HG03439 (cell line): ENCODE results near the gene ZFP92.

Experiments used
- ATAC-seq: cut with Tn5 transposase; IDR thresholded peaks from one replicate; pipeline ENCODE4 v1.9.1; 2021; ENCODE audit warnings: mild to moderate bottlenecking, moderate library complexity; ENCODE audit not compliant: unreplicated experiment

ZFP92 gene

GRCh38 chrX:153407736-153408135 is 3.5 kb upstream of the ZFP92 start:
- ATAC-seq = no peak

- no peak for ATAC-seq
Observed at GRCh38 chrX:153408221-153408721, 3.0 kb upstream of the ZFP92 start.

- ATAC-seq = no peak
Observed at GRCh38 chrX:153408871-153409351, 2.4 kb upstream of the ZFP92 start.

GRCh38 chrX:153409414-153410101 is 1.7 kb upstream of the ZFP92 start:
- ATAC-seq = no peak

- no peak for ATAC-seq
Observed at GRCh38 chrX:153410373-153410772, 899 bp upstream of the ZFP92 start.

- ATAC-seq = no peak
Observed at GRCh38 chrX:153410888-153411254, 401 bp upstream of the ZFP92 start.

GRCh38 chrX:153411988-153412574 is 809 bp downstream of the ZFP92 start:
- ATAC-seq = no peak

GRCh38 chrX:153412746-153413720 is 1.8 kb downstream of the ZFP92 start:
- ATAC-seq = no peak

- ATAC-seq = no peak
Observed at GRCh38 chrX:153413731-153414130, 2.5 kb downstream of the ZFP92 start.

- ATAC-seq = no peak
Observed at GRCh38 chrX:153414856-153415510, 3.7 kb downstream of the ZFP92 start.

GRCh38 chrX:153416781-153417450 is 5.6 kb downstream of the ZFP92 start:
- ATAC-seq = no peak

GRCh38 chrX:153417637-153418036 is 6.4 kb downstream of the ZFP92 start:
- no peak for ATAC-seq

- ATAC-seq = no peak
Observed at GRCh38 chrX:153420851-153421599, 9.8 kb downstream of the ZFP92 start.

GRCh38 chrX:153421856-153422255 is 10.6 kb downstream of the ZFP92 start:
- ATAC-seq = no peak

- ATAC-seq = no peak
Observed at GRCh38 chrX:153423652-153424051, 12.4 kb downstream of the ZFP92 start.

- ATAC-seq = no peak
Observed at GRCh38 chrX:153426204-153426603, 14.9 kb downstream of the ZFP92 start.

GRCh38 chrX:153430796-153431195 is 19.5 kb downstream of the ZFP92 start:
- ATAC-seq = no peak

- ATAC-seq = no peak
Observed at GRCh38 chrX:153433161-153433680, 21.9 kb downstream of the ZFP92 start.

- ATAC-seq = no peak
Observed at GRCh38 chrX:153433781-153434285, 22.6 kb downstream of the ZFP92 start.
